Tibial nerve (tissue), 4 donors: ENCODE results near the gene DOK5. TPM values are rescaled to one million over a fixed set of nuclear protein-coding genes. Genes with fewer than 3 reads are reported as not detected.
"Not testable (repeated sequence)": the region's sequence is repeated elsewhere in the genome, so short reads cannot be mapped to it uniquely, and the experiment has no call there.

Source experiments
- DNase-seq, 2 donors: peaks; one replicate each; pipeline ENCODE4 v3.0.0-alpha.2; 2019; ENCODE audit warnings: low spot score in 2 of 2
- H3K27ac ChIP-seq, 4 donors: fragments of 200-600 bp; sonication (generic) in 3 of 4; one replicate each; pipeline ENCODE4 v1.5.1; 2017 to 2019; ENCODE audit warnings: mild to moderate bottlenecking in 1 of 4
- H3K27me3 ChIP-seq, 2 donors: fragments of 200-600 bp; sonication (generic) in 1 of 2; one replicate each; pipeline versions ENCODE4 v1.5.1 to v1.6.0; 2017 to 2019
- H3K36me3 ChIP-seq, 3 donors: fragments of 200-600 bp; sonication (generic); one replicate each; pipeline ENCODE4 v1.5.1; 2018 to 2019
- H3K4me1 ChIP-seq, 4 donors: fragments of 200-600 bp; sonication (generic) in 3 of 4; one replicate each; pipeline ENCODE4 v1.5.1; 2017 to 2019
- H3K4me3 ChIP-seq, 4 donors: fragments of 200-600 bp; sonication (generic) in 3 of 4; one replicate each; pipeline ENCODE4 v1.5.1; 2017 to 2019; ENCODE audit warnings: mild to moderate bottlenecking in 1 of 4, moderate library complexity in 1 of 4
- H3K9me3 ChIP-seq, 4 donors: fragments of 200-600 bp; sonication (generic) in 3 of 4; one replicate each; pipeline ENCODE4 v1.5.1; 2017 to 2019
- CTCF ChIP-seq, 5 experiments: fragments of 200-600 bp in 3 of 5; fragments of 450-650 bp in 2 of 5; sonication (generic) in 3 of 5; IDR thresholded peaks; one replicate each; pipeline ENCODE4 v1.5.1; 2016 to 2019; ENCODE audit warnings: antibody characterized with exemption in 5 of 5, mild to moderate bottlenecking in 3 of 5, moderate library complexity in 2 of 5
- EP300 ChIP-seq, 2 donors: sonication (generic); formaldehyde crosslinking; IDR thresholded peaks; one replicate each; pipeline ENCODE4 v1.6.1; 2017; ENCODE audit warnings: antibody characterized with exemption in 2 of 2, mild to moderate bottlenecking in 1 of 2
- POLR2A ChIP-seq, 2 donors: fragments of 450-650 bp; IDR thresholded peaks; one replicate each; pipeline ENCODE4 v1.6.1; 2017; ENCODE audit warnings: antibody characterized with exemption in 2 of 2, mild to moderate bottlenecking in 2 of 2, moderate library complexity in 2 of 2
- WGBS, 2 donors: methylation state at CpG; one replicate each; pipeline ENCODE4 v1.1.5; 2018; 5-methylcytosine and 5-hydroxymethylcytosine counted together
- total RNA-seq, 4 donors: library from RNA; depleted of rRNA; stranded (reverse); fragments of >200 nt; gene quantifications; one replicate each; pipeline ENCODE4 v1.1.0, GENCODE V29; 2016

Gene DOK5
- total RNA-seq, 4 donors from 2014 or later: 5.3 to 11.3 (median 7.5) TPM

DNA sequence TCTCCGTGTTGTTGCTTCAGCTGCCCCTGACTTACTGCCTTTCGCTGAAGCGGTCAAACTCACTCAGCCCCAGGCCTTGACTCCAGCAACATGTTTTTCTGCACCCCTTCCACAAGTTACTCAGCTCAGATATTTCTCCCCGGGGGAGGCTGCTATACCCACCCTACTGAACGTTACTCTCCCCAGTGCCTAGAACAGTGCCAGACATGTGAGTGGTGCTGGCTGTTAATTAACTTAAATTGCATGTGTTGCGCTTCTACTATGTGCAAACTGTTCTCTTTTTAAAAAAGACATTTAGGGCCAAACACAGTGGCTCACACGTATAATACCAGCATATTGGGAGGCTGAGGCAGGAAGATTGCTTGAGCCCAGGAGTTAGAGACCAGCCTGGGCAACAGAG, 41.2 kb upstream of the DOK5 start:
- Histone ChIP-seq H3K4me1 (no peaks in the 10 kb centered on the region), H3K4me3 (no peak overlapping the region), H3K36me3 (no peaks in the 10 kb centered on the region), H3K9me3 (no peaks in the 10 kb centered on the region), H3K27ac (no peak overlapping the region), H3K27me3 (no peaks in the 10 kb centered on the region)
- 85 to 86% methylated on average over 7 of the region's 7 CpGs for WGBS, 2 donors
- DNase-seq: no peak
- TF ChIP-seq EP300 (IDR thresholded peaks at IDR 0.05): no peak
- no peak for TF ChIP-seq POLR2A (IDR thresholded peaks at IDR 0.05)
- no peak for TF ChIP-seq CTCF (IDR thresholded peaks at IDR 0.05)

GRCh38 chr20:54435015-54435414, 40.4 kb upstream of the DOK5 start:
- no peaks in the 10 kb centered on the region for H3K4me1 ChIP-seq
- H3K36me3 ChIP-seq: no peaks in the 10 kb centered on the region
- H3K9me3 ChIP-seq: no peaks in the 10 kb centered on the region
- H3K27me3 ChIP-seq: no peaks in the 10 kb centered on the region
- 86% methylated on average over 3 of the region's 3 CpGs for WGBS, 2 donors
- H3K4me3 ChIP-seq: no peak overlapping the region
- H3K27ac ChIP-seq: no peak overlapping the region
- no peak for DNase-seq
- TF ChIP-seq POLR2A (IDR thresholded peaks at IDR 0.05) (no peak), EP300 (IDR thresholded peaks at IDR 0.05) (no peak), CTCF (IDR thresholded peaks at IDR 0.05) (no peak)

- H3K36me3 ChIP-seq, H3K4me1 ChIP-seq, H3K9me3 ChIP-seq, DNase-seq, H3K27me3 ChIP-seq, H3K27ac ChIP-seq, H3K4me3 ChIP-seq: not testable (repeated sequence)
- 88 to 90% methylated on average over 8 of the region's 8 CpGs for WGBS, 2 donors
Observed at GRCh38 chr20:54436410-54436809, 39.0 kb upstream of the DOK5 start.

- Histone ChIP-seq H3K4me3 (no peak overlapping the region), H3K4me1 (no peaks in the 10 kb centered on the region), H3K27ac (no peak overlapping the region), H3K27me3 (no peaks in the 10 kb centered on the region), H3K9me3 (peaks cover 0 to 4% (median 0%) of the 10 kb centered on the region in 4 donors), H3K36me3 (no peaks in the 10 kb centered on the region)
- no peak for TF ChIP-seq EP300 (IDR thresholded peaks at IDR 0.05)
- TF ChIP-seq POLR2A (IDR thresholded peaks at IDR 0.05): no peak
- no peak for TF ChIP-seq CTCF (IDR thresholded peaks at IDR 0.05)
- DNase-seq: no peak
- WGBS, 2 donors: 78 to 81% methylated on average over 5 of the region's 5 CpGs
Observed at GRCh38 chr20:54438166-54438565, 37.2 kb upstream of the DOK5 start.

- 82 to 83% methylated on average over 5 of the region's 5 CpGs for WGBS, 2 donors
- Histone ChIP-seq H3K27me3 (no peaks in the 10 kb centered on the region), H3K4me1 (no peaks in the 10 kb centered on the region), H3K27ac (no peak overlapping the region), H3K4me3 (no peak overlapping the region), H3K36me3 (no peaks in the 10 kb centered on the region), H3K9me3 (no peaks in the 10 kb centered on the region)
- no peak for DNase-seq
- TF ChIP-seq EP300 (IDR thresholded peaks at IDR 0.05) (no peak), POLR2A (IDR thresholded peaks at IDR 0.05) (no peak), CTCF (IDR thresholded peaks at IDR 0.05) (no peak)
Observed at GRCh38 chr20:54450207-54450606, 25.2 kb upstream of the DOK5 start.

- TF ChIP-seq CTCF (IDR thresholded peaks at IDR 0.05) (no peak), EP300 (IDR thresholded peaks at IDR 0.05) (no peak), POLR2A (IDR thresholded peaks at IDR 0.05) (no peak)
- DNase-seq: no peak
- Histone ChIP-seq H3K4me1 (no peaks in the 10 kb centered on the region), H3K27me3 (no peaks in the 10 kb centered on the region), H3K36me3 (no peaks in the 10 kb centered on the region), H3K4me3 (no peak overlapping the region), H3K9me3 (no peaks in the 10 kb centered on the region), H3K27ac (no peak overlapping the region)
- WGBS, 2 donors: 61 to 65% methylated on average over 9 of the region's 9 CpGs
Observed at GRCh38 chr20:54451171-54451570, 24.2 kb upstream of the DOK5 start.
